Type B pancreatic cell (in vitro differentiated cells): ENCODE results near the gene SMS. TPM values are rescaled to one million over a fixed set of nuclear protein-coding genes. Genes with fewer than 3 reads are reported as not detected.

Experiments used
- DNase-seq: peaks from one replicate; pipeline ENCODE4 v3.0.0; 2021; ENCODE audit warnings: mixed read lengths; ENCODE audit not compliant: unreplicated experiment; ENCODE audit errors: extremely low spot score
- H3K27ac Mint-ChIP-seq: 2 replicates; pipeline ENCODE4 v1.8.0; 2021; ENCODE audit warnings: mild to moderate bottlenecking, mixed read lengths
- H3K27me3 Mint-ChIP-seq: 2 replicates; pipeline ENCODE4 v1.8.0; 2021; ENCODE audit warnings: mixed read lengths
- H3K36me3 Mint-ChIP-seq: 2 replicates; pipeline ENCODE4 v1.8.0; 2021; ENCODE audit warnings: mixed read lengths
- H3K4me1 Mint-ChIP-seq: one replicate; pipeline ENCODE4 v1.8.0; 2021; ENCODE audit warnings: mixed read lengths; ENCODE audit not compliant: unreplicated experiment
- H3K4me3 Mint-ChIP-seq: 2 replicates; pipeline ENCODE4 v1.8.0; 2021; ENCODE audit warnings: mild to moderate bottlenecking, mixed read lengths
- H3K9me3 Mint-ChIP-seq: 2 replicates; pipeline ENCODE4 v1.8.0; 2021; ENCODE audit warnings: mixed read lengths
- total RNA-seq: library from RNA; stranded (reverse); gene quantifications from 2 replicates; pipeline ENCODE4 v1.2.1, GENCODE V29; 2021; ENCODE audit warnings: low replicate concordance
- TF ChIP-seq, protein P1 (sequence below): fragments of 200-600 bp; sonication (generic); conservative IDR thresholded peaks from 2 replicates; pipeline ENCODE4 v1.5.0; 2021; ENCODE audit warnings: antibody characterized with exemption, mild to moderate bottlenecking

Gene SMS
- total RNA-seq, 1 donor from 2014 or later, result 138 TPM

GRCh38 chrX:21912220-21912619 lies 28.3 kb upstream of the SMS start:
- H3K27me3 Mint-ChIP-seq, result no peaks in the 10 kb centered on the region
- no peaks in the 10 kb centered on the region for H3K36me3 Mint-ChIP-seq
- H3K9me3 Mint-ChIP-seq, result no peaks in the 10 kb centered on the region
- no peak overlapping the region for H3K4me3 Mint-ChIP-seq
- TF ChIP-seq, protein P1, sequence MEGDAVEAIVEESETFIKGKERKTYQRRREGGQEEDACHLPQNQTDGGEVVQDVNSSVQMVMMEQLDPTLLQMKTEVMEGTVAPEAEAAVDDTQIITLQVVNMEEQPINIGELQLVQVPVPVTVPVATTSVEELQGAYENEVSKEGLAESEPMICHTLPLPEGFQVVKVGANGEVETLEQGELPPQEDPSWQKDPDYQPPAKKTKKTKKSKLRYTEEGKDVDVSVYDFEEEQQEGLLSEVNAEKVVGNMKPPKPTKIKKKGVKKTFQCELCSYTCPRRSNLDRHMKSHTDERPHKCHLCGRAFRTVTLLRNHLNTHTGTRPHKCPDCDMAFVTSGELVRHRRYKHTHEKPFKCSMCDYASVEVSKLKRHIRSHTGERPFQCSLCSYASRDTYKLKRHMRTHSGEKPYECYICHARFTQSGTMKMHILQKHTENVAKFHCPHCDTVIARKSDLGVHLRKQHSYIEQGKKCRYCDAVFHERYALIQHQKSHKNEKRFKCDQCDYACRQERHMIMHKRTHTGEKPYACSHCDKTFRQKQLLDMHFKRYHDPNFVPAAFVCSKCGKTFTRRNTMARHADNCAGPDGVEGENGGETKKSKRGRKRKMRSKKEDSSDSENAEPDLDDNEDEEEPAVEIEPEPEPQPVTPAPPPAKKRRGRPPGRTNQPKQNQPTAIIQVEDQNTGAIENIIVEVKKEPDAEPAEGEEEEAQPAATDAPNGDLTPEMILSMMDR, result no peak
- no peak overlapping the region for H3K27ac Mint-ChIP-seq
- H3K4me1 Mint-ChIP-seq, result peaks cover 1% of the 10 kb centered on the region
- DNase-seq, result no peak

GRCh38 chrX:21912989-21913388 lies 27.5 kb upstream of the SMS start:
- H3K27me3 Mint-ChIP-seq, result no peaks in the 10 kb centered on the region
- DNase-seq, result no peak
- no peak overlapping the region for H3K27ac Mint-ChIP-seq
- H3K4me3 Mint-ChIP-seq, result no peak overlapping the region
- H3K36me3 Mint-ChIP-seq, result no peaks in the 10 kb centered on the region
- TF ChIP-seq, protein P1, result no peak
- H3K9me3 Mint-ChIP-seq, result no peaks in the 10 kb centered on the region
- H3K4me1 Mint-ChIP-seq, result no peaks in the 10 kb centered on the region

DNA sequence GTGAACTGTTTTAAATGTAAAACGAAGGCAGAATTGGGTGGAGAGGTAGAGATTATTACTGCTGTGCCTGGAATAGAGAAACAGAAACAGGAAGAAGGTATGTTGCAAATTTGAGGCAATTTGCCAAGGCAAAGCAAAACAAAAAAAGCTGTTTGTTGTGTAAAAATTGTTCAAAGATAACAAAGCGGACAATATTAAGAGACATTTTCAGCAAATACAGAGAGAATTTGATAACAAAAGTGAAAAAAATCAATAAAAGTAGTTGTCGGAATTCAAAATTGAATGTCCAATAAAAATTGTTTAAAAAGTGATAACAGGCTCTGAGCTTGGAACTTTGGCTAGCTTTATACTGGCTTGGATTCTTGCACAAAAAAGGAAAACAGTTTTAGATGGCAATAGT lies 14.4 kb upstream of the SMS start:
- DNase-seq, result no peak
- TF ChIP-seq, protein P1, result no peak
- Mint-ChIP-seq H3K36me3 (no peaks in the 10 kb centered on the region), H3K4me1 (peaks cover 6% of the 10 kb centered on the region), H3K4me3 (no peak overlapping the region), H3K9me3 (no peaks in the 10 kb centered on the region), H3K27me3 (no peaks in the 10 kb centered on the region), H3K27ac (no peak overlapping the region)

DNA sequence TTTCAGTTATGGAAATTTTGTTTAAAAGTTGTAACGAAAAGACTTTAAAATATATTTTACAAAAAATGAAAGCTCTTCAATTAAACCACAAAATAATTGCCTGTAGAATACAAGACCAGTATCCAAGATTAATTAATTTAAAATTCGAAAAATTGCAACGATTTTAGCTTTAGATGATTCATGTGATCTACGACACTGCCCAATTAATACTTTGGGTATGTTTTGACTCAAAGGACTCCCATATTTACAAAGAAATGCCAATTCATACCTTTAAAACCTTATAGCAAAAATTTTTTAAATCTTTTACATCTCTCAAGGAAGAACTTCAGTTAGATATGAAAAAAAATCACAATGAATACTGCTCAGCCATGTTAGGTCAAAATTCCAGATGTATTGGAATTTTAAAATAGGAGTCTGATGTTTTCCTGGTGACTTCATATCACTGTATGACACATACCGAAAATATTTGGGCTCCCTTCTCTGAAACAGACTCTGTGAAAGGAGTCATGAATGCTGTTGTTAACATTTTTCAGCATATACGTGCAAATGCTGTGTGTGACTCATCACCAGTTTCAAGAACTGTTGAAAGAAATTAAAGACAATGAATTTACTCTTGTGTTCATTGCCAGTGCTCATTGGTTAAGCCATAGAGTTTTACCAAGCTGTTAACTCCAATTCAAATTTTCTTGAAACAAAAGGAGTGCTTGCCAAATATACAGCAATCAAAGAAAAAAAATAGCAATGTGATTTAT lies 13.8 kb upstream of the SMS start:
- Mint-ChIP-seq H3K27me3 (no peaks in the 10 kb centered on the region), H3K4me1 (peaks cover 6% of the 10 kb centered on the region), H3K4me3 (no peak overlapping the region), H3K36me3 (no peaks in the 10 kb centered on the region), H3K27ac (peak overlapping the region; percentile 86), H3K9me3 (no peaks in the 10 kb centered on the region)
- no peak for DNase-seq
- TF ChIP-seq, protein P1, result no peak

DNA sequence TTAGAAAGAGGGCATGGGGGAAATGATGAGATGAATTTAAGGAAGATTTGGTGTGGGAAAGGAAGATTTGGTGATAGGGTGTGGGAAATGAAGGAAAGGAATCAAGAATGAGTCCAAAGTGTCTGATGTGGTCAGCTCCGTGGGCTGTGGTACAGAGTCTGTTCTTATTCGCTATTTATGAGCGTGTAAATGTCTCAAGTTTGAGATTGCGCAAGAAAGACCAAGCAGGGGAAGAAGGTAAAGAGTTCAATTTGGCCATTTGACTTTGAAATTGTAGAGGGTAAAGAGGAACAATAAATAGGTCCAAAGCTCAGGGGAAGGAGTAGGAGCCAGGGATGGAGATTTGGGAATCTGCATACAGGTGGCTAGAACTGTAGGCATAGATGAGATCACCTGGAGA lies 11.3 kb upstream of the SMS start:
- Mint-ChIP-seq H3K27ac (no peak overlapping the region), H3K36me3 (no peaks in the 10 kb centered on the region), H3K27me3 (no peaks in the 10 kb centered on the region), H3K9me3 (no peaks in the 10 kb centered on the region), H3K4me3 (no peak overlapping the region), H3K4me1 (peaks cover 16% of the 10 kb centered on the region)
- DNase-seq, result no peak
- TF ChIP-seq, protein P1, result no peak
